Neural progenitor cell (in vitro differentiated cells): ENCODE results near the gene NCOR1.

ENCODE experiments used
- EZH2 ChIP-seq: fragments of 200-600 bp; sonication (generic); IDR thresholded peaks from 2 replicates; pipeline ENCODE4 v1.6.1; 2017; ENCODE audit warnings: antibody characterized with exemption, mild to moderate bottlenecking, moderate library complexity
- TF ChIP-seq, protein P1 (sequence below): fragments of 200-600 bp; sonication (generic); IDR thresholded peaks from 2 replicates; pipeline ENCODE4 v1.5.1; 2017; ENCODE audit warnings: antibody characterized with exemption, mild to moderate bottlenecking

DNA sequence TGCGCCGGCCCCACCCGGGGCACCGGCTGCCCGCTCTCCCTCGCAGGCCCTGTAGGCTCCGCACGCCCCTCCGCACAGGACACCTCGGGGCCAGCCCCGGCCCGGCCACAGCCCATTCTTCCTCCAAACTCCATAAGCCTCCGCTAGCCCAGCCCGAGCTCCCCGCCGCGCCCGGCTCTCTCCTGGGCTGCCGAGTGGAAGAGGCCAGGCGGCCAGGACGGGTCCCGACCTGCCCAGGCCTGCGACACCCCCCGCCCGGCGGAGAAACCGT lies 397 bp downstream of the NCOR1 start:
- TF ChIP-seq, protein P1, sequence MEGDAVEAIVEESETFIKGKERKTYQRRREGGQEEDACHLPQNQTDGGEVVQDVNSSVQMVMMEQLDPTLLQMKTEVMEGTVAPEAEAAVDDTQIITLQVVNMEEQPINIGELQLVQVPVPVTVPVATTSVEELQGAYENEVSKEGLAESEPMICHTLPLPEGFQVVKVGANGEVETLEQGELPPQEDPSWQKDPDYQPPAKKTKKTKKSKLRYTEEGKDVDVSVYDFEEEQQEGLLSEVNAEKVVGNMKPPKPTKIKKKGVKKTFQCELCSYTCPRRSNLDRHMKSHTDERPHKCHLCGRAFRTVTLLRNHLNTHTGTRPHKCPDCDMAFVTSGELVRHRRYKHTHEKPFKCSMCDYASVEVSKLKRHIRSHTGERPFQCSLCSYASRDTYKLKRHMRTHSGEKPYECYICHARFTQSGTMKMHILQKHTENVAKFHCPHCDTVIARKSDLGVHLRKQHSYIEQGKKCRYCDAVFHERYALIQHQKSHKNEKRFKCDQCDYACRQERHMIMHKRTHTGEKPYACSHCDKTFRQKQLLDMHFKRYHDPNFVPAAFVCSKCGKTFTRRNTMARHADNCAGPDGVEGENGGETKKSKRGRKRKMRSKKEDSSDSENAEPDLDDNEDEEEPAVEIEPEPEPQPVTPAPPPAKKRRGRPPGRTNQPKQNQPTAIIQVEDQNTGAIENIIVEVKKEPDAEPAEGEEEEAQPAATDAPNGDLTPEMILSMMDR: no peak
- TF ChIP-seq EZH2: no peak
